Measurements from ENCODE around the gene GLIS1. TPM values are rescaled to one million over a fixed set of nuclear protein-coding genes. Genes with fewer than 3 reads are reported as not detected.

GLIS1 gene
- total and polyA plus RNA-seq, 2 of the 8 experiments (the other 6 are each of a cell fraction or from before 2014, with no cell fraction given): 0.15 to 0.22 TPM

DNA sequence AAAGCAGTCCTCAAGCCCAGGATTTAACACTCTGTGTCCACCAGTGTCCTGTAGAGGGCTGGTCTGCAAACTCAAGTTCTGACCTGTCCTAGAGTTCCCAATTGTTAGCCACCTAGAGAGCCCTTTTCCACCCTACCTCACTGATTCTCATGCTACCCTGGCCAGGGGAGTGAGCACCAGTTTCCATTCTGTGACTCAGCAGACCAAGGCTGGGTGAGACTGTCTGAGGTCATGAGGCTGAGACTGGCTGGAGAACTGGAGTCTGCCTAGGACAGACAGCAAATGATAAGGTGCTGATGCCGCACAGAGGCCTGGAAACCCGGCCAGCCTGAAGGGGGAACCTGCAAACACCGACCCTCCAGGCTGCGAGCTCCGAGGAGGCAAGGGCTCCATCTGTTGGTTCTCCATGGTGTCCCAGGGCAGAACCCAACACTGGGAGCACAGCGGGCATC, 13.7 kb downstream of the GLIS1 start (continued):
- TF ChIP-seq TAF7 (optimal IDR thresholded peaks at IDR 0.05; ENCODE audit: borderline replicate concordance, low read depth, low read length) (no peak), GABPA (IDR thresholded peaks at IDR 0.05; ENCODE audit: borderline replicate concordance, insufficient read depth, low read length) (peak; percentile 31; the same call in 1 of the 2 replicates), SIN3A (conservative IDR thresholded peaks at IDR 0.05 in 1 of 2, IDR thresholded peaks at IDR 0.05 in 1 of 2; ENCODE audit: low read depth in 1 of 2, low read length in 2 of 2) (no peak), RFX5 (IDR thresholded peaks at IDR 0.05; ENCODE audit: borderline replicate concordance, low read depth, low read length) (no peak), ASH2L (IDR thresholded peaks at IDR 0.05; ENCODE audit: low read length) (no peak), RAD21 (IDR thresholded peaks at IDR 0.05 in 1 of 2, conservative IDR thresholded peaks at IDR 0.05 in 1 of 2; ENCODE audit: low read depth in 2 of 2, low read length in 2 of 2) (peak; percentile 78 to 87), EP300 (IDR thresholded peaks at IDR 0.05; ENCODE audit: borderline replicate concordance in 1 of 2, low read depth in 2 of 2, low read length in 2 of 2) (no peak)

Measured in H1 (cell line).